HG03565 (cell line): ENCODE data around the gene SLC8A1.

Experiments used
- ATAC-seq: cut with Tn5 transposase; IDR thresholded peaks from one replicate; pipeline ENCODE4 v1.9.1; 2021; ENCODE audit warnings: mild to moderate bottlenecking, moderate library complexity; ENCODE audit not compliant: unreplicated experiment

Gene SLC8A1

DNA sequence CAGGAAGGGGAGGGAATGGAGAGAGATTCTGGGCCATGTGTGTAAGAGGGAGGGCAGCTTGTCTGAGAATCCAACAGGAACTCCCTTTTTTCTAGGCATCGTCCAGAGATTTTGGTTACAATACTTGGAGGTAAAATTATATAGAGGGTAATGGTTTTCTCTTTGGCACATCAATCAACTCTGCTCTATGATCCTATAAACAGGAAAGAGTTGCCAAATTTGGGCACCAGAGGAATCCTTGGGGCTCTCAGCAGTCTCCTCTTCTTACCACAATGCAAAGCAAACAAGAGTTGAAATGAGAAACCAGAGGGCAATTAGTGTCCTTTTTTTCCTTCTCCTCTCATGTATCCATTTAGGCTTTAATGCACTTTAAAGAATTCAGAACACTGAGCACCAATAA, 243.4 kb downstream of the SLC8A1 start:
- ATAC-seq = no peak

DNA sequence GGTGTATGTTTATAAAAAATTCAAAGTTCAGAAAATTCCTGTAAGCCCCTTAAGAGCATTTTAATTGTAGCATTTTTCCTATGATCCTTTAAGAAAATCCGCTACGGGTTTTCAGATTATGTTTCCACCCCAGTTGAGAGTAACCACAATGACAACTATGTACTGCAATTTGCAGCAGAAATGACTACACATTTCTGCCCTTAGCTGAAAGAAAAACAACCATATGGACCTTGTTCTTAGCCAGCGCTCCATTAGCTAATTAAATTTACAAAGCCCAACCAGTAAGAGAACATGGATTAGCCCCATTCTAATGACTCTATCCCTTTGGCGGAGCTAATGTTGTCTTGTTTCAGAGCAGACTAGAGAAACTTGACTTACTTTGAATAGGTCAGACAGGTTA, 247.6 kb downstream of the SLC8A1 start:
- no peak for ATAC-seq

DNA sequence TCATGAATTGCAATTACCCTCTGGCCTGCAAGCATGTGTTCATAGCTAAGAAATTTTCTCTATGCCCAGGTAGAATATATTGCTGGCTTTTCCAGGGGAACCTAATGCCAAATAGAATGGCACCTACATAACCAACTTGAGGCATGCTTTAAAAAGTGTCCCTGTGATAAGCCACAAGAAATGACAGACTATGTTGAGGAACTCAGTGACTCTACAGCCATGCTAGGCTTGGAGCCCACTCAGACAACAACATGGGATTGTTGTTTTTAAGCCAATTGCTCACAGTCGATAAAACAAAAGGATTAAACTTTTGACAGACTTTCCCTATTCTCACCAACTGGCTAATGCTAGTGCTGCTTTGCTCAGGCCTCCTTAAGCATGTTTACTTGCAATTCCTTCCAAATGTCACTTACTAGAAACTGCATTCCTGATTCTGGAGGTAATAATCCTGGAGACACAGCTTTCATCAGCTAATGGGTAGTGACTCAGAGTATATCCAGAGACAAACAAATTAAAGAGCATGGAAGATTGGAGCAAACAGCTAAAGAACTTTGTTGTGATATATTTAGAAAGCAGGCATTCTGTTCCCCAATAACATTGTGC, 249.0 kb downstream of the SLC8A1 start:
- no peak for ATAC-seq

DNA sequence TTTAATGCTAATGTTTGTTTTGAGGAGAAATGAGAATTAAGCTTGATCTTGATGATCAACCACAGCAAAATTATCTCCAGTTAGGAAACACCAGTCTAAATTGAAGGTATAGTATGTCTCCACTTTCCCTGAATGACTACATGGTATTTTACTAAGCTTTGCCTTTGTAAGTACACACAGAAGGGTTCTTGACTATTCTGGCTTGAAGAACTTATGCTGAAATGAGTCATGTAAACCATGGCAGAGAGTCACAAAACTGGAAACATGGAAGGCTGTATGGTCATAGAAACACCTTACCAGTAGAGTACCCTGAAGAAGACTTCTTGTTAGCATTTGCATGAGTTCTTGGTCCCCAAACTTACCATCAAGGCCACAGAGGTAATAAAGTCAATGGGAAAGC, 250.5 kb downstream of the SLC8A1 start:
- no peak for ATAC-seq

DNA sequence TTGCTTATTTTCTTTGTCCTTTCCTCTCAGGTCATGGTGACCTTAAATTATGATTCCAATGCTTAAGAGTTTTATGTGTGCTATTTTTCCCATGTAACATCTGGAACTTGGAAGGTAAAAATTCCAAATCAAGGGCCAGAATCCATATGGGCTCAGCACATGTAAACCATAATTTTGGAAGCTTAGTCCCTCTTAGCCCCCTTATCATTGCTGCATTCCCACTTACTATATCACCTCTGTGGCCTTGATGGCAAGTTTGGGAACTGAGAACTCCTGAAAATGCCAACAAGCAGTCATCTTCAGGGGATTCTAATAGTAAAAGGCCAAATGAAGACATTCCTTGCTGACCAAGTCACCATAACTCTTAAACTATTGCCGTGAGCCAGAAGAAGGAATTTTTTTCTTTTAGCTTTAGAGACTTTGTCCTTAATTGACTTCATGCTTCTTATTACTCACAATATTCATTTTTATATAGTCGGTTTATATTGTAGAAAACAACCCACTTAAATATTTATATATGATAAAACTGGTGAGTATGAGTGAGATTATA, 251.4 kb downstream of the SLC8A1 start:
- no peak for ATAC-seq

DNA sequence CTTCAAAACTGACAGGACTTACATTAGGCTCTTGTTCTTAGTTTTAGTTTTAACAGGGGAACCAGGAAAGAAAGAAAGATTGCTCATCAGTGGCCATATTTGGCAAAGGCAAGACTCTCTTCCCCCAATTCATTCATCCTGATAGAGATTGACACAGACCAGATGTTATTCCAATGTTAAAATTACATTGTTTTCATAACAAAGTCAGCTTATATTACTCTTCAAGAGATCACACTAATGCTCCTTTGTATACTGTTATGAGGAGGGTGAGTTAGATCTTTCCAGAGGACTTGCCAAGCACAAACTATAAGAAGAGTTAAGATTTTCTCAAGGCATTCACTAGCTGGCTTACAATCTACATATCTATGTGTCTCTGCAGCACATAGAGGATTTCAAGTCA, 252.1 kb downstream of the SLC8A1 start:
- ATAC-seq = no peak

DNA sequence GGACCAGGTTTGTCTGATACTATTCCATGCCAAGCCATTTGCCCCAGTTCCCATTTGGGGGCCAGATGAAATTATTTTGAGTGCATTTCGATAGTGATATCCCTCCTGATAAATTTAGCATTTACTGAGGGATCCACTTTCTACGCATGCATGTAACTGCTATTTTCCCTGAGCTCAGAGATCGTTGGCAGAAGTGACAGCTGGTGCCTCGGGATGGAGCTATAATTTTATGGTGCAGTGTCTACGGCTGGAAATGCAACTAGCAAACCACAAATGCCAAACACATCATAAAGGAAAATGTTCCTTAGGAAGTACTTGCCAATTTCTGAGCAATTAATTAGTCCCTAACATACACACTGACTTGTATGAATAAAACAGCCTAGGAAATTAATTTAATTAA, 254.8 kb downstream of the SLC8A1 start:
- no peak for ATAC-seq

DNA sequence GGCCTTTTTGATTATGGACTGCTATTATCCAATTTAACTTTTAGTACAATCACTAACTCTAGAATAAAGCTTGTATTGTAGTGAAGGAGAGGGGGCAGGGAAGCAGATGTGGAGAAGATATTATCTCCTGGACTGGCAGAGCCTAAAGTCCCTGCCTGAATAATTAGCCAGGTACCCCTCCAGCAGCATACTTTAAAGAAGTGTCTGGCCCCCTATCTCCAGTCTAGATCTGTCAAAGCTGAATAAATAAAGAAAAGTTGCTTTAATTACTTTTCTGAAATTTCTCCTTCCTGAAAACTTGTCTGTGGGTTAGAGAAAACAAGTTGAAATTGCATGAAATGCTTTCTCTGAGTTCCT, 258.2 kb downstream of the SLC8A1 start:
- no peak for ATAC-seq

DNA sequence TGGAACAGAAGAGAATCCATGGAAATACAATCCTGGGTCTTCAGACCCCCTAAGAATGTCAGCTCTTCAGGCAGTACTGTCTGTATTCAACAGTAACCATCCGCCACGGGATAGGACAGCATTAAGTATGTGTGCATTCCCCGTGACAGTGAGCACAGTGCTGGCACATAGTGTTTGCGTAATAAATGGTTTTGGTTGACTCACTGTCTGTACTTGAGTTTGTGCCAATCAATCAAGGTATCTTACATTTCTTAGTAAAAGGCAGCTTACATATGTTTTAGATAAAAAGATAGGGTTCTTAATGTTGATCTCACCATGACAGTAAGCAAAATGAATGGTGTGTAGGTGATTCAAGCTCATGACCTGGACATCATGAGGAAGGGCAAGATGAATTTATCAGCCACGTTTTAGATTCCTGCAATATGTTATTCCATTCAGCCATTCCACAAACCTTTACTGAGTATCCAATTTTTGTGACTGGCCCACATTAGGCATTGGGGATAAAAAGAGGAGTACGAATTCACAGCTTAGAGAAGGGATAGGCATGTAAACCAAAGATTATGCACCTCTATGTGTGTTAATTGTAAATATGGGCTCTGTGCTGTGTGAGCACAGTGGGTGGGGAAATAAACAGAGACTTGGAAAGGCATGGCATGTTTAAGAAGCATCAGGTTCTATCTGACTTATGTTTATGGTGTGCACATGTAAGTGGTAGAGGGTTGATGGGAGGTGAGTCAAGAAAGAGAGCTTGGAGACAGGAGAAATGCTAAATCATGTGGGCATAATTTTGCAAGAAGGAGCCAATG, 258.8 kb downstream of the SLC8A1 start:
- no peak for ATAC-seq

DNA sequence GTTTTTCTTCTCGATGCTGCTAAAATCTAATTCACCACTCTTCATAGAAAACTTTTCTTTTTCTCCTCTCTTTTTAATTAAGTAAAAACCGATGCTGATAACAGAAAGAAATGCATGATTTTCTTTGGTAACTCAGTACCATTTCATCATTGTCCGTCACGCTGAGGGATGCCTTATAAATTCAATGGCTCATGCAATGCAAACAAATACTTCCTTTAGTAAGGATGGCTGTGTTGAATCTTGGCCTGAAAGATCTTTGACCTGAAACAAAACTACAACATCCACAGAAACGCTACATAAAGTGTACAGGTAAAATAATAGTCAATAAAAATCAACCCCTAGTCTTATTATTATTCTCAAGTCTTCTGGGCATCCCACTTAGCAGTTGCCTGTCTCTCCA, 261.4 kb downstream of the SLC8A1 start:
- no peak for ATAC-seq

DNA sequence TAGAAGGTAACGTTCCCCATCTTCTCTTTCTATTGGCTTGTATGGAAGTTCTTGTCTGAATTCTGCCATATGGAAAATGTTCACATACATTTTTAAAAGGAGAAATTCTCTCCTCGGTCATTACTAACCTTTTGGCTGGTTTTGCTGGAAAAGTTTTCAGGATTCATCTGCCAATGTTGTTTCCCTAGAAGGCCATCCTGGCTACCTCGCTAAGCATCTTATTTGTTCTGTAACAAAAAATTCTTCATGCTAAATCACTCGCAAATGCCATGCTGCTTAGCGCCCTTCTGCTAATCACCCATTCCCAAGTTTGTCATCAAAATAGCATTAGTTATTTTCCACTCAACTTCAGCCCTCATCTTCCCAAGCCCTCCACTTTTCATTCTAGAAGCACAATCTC, 262.0 kb downstream of the SLC8A1 start:
- ATAC-seq = no peak

DNA sequence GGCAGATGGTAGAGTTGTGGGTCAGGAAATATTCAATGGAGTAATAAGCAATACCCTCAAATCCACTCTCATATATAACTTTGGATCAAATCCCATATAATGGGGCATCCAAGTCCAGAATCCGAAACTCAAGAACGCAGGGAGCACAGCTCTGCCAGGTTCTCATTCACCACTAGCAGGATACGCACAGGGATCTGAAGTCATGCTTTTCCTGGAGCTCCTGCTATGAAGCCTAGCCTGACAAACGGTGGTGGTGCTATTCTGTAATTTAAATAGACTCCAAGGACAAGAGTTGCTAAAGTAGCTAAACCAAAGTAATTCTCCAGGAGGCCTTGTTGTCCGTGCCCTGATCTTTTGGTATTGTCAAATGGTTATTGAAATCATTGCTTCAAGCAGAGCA, 264.8 kb downstream of the SLC8A1 start:
- no peak for ATAC-seq

DNA sequence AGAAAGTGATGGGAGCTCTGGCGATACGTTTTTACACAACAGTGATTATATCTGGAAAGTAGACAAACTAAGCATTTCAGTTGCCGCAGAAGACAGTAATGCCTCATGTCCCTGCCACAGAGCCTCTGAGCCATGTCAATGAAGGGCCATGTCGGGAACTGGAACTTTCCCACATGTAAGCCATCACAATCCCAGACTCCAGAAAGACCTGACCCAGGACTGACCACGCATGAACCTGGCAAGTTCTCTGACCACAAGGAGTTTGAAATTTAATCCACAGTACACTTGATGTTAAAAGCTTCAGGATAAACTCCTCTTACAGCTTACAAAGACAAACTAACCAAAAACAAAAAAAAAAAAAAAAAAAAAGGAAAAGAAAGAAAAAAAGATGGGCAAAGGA, 267.3 kb downstream of the SLC8A1 start:
- no peak for ATAC-seq

DNA sequence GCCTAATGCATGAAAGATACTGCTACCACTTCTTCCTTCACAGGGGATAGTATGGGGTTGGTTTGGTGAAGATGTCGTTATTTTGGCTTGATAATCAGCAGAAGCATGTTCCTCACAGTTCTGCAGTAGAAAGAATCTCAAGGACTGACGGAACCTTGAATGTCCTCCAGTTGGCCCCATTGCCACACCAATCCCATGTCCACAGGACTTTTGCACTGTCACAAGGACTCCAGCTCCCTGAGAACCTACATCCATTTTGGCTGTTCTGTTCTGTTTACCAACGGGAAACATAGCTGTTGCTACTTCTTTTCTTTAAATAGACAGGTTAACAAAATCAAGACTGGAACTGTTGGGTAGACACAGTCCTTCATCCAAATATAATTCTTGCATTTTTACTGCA, 270.0 kb downstream of the SLC8A1 start:
- no peak for ATAC-seq

DNA sequence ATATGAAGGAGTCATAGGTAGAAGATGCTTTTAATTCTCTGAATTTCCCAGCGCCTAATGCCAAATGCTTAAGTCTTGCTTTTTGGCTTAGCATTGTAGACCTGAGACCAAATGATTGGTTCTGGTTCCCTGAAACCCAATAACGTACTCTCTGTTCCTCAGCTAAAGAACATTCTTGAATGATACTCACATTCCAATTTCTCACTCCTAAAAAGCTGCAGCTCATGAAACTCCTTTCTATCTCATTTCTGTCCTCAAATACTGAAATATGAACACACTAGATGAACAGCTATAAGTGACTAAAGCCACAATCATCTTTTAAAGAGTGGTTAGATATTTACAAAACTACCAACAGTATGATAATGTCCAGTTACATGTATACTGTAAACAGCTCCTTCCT, 272.1 kb downstream of the SLC8A1 start:
- ATAC-seq = no peak

DNA sequence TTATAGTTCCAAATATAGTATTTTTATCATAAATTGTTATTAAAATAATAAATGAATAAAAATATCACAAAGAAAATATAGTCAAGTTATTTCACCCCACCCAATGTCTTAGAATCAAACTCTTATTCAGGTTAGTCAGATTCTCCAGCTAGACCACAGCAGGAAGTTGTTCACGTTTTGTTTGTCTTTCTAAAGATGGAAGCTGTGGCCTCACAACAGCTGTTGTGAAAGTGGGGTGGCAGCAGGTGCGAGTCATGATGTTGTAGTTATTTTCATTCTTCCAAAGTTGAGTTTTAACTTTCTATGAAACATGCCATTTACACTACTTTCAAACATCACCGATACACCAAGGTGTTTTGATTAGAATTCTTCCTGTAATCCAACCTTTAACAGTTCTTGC, 272.9 kb downstream of the SLC8A1 start:
- ATAC-seq = peak; percentile 86

DNA sequence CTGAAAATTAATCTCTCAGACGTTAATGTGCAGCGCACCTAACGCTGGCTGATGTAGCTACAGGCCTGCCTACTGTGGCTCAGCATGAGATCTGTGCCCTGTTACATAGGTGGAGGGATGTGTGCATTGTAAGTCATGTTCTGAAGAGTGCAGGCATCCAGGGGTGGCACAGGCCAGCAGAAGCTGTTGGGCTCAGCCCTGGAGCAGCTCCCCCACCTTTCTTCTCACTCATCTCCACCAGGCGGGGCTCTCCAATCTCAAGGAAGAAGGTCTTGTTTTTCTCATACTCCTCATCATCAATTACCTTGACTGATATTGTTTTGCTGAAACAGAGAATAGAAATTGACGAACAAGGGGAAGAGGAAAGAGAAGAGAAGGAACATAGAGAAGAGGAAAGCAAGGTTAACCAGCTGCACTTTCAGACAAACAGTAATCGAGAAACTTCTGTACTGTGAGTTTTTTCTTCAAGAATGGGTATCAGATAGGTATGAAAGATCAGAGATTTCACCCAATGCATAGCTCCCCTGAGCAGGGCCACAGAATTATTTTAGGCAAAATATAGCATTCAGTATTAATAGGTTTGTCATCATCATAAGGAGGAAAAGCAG, 273.6 kb downstream of the SLC8A1 start:
- no peak for ATAC-seq

DNA sequence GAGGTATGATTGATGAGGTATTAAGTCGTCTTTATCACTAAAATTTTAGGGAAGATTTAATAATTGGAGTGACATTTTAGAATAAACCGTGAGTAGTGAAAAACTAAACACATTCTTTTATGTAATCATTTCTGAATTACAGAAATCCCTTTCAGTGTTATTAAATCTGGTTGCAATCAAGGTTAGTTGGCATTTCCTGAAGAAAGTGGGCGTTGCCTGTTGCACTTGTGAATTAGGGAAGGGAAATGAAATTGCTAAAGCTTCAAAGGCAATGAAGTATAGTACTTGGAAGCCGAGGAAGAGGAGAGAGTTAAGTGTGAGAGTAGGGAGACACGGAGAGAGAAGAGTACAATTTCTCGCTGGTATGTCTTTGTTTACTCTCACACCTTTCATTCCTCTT, 274.5 kb downstream of the SLC8A1 start:
- no peak for ATAC-seq

DNA sequence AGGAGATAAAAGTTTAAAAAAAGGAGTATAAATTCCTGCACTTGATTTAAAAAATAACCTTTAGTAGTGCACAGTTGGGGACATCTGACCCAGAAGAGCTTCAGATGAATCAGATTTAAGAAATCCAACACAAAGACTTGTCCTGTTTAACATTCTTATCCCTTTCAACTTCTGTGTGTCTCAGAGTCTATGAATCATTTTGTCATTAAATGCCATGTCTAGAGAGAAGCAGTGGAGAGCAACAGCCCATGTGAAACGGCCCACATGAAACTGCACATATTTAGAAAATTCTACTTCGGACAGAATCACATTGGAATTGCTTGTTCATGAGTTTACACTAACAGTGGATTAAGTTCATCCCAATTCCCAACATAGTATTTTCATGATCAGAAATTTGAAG, 278.6 kb downstream of the SLC8A1 start:
- ATAC-seq = no peak

DNA sequence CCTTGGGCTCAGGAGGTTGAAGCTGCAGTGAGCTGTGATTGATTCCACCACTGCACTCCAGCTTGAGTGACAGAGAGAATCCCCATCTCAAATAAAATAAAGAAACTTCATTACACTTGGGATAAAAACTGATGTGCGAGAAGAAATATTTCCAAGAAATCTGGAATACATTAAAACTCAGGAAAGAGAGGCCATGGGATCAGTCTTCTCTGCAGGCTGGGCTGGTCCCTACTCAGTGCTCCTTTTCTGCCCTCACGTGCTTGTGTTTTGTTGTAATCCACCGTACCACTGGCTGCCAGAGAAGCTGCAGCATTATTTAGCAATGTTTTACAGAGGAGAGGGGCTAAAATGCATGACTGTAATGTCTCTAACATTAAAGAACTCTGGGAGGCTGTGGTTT, 282.0 kb downstream of the SLC8A1 start:
- ATAC-seq = no peak

DNA sequence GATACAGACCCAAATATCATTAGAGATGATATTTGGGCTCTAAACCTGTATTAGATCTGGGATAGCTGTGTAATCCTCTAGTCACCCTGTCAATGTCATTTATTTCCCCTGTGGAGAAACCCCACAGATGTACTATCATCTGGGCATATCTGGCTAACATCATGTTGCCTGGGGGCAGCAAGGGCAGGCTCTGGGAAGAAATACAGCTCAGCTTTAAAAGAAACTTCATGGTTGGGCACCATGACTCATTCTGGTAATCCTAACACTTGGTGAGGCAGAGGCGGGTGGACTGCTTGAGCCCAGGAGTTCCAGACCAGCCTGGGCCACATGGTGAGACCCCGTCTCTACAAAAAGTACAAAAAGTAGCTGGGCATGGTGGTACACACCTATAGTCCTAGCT, 282.5 kb downstream of the SLC8A1 start:
- ATAC-seq = no peak

DNA sequence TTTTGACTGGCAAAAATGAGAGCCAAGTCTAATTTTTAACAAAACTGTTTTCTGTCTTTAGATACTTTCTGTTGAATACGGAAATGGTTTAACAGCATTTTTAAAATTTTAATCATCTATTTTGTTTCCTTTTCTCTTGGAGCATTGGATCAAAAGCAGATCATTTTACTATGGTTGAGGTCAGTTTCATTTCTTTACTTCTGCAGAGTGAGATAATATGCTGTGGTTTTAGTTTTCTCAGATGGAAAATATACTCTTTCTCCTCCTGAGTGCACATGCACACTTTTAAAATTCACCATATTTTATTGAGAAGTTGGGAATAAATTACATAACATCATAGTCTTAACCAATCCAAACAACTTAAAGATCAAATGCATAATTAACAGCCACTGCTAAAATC, 283.3 kb downstream of the SLC8A1 start:
- ATAC-seq = no peak
